Mucosa of gallbladder (tissue), 1 donor: ENCODE data around the gene IQSEC1. TPM values are rescaled to one million over a fixed set of nuclear protein-coding genes. Genes with fewer than 3 reads are reported as not detected.

Source experiments
- DNase-seq: peaks from one replicate; pipeline ENCODE4 v3.0.0-alpha.2; 2020; ENCODE audit warnings: low spot score
- total RNA-seq: library from RNA; stranded (reverse); gene quantifications from one replicate; pipeline ENCODE4 v1.2.1, GENCODE V29; 2021
- donor health status: DM: no; HTN: no; CAD: no.

Gene IQSEC1
- total RNA-seq, 1 donor from 2014 or later = 49.8 TPM

DNA sequence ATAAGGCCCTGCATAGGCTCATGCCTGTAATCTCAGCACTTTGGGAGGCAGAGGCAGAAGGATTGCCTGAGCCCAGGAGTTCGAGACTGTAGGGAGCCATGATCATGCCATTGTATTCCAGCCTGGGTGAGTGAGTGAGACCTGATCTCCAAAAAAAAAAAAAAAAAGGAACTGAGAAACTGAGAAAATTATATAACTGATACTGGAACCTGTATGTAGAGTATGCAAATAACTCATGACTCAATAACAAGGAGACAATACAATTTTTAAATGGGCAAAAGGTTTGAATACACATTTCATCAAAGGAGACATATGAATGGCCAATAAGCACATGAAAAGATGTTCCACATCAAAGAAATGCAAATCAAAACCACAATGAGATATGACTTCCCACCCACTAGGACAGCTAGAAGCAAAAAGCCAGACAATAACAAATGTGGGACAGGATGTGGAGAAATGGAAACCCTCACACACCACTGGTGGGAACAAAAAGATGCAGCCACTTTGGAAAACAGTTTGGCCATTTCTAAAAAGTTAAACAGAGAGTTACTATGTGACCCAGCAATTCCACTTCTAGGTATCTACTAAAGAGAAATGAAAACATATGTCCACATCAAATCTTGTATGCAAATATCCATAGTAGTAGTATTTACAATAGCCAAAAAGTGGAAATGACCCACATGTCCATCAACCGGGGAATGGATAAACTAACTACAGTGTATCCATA, 70.7 kb downstream of the IQSEC1 start:
- DNase-seq = no peak

DNA sequence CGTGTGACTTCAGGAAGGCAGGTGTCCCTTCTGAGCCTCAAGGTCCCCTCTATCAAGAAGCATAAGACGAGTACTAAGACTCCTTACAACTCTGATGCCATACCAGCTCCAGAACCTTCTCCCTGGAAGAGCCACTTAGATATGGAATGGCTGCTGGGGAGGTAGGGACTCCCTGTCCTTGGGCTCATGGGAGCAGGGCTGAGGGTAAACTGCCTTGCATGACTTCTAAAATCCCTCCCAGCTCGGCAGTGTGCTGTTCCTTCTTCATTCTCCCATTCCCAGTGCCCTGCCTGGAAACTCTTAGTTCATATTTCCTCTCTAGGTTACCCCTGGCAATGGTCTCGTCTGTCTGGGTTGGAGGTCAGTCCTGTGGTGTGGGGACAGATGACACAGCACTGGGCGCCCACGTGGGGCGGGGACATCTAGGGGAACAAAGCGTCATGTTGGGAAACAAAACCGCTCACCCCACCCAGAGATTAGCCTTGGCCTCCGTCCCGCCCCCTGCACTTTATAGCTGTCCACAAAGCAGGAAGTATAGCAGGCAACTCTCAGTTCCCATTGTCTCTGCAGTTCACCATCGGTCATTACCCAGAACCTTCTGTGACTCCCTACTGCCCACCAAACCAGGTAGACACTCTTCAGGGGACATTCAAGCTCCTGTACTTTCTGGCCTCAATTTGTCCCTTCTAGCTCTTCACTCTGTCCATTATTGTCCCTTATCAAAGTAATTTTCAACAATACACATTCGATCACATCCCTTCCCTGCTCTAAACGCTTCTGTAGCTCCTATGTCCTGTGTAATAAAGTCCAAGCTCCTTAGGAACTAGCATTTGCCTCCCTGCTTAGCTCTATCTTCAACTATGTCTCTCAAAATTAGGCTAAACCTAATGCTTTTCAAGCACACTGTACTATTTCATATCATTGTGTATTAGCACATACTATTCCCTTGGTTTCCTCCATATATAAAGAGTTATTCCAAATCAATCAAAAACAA, 73.8 kb downstream of the IQSEC1 start:
- peak; percentile 83 for DNase-seq

DNA sequence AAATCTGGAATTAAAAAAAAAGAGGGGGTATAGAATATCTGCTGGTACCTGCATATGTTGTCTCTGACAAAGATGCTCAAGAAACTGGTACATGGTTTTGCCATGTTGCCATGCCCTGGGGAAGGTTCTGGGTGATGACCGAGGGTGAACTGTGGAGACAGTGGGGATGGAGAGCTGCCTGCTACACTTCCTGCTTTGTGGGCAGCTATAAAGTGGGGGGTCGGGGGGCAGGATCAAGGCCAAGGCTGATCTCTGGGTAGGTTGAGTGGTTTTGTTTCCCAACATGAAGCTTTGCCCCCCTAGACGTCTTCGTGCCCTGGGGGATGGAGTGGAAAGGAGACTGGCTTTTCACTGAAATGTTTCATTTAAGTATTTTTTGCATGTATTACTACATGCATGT, 74.6 kb downstream of the IQSEC1 start:
- DNase-seq = no peak

GRCh38 chr3:12997387-12997786, 75.8 kb downstream of the IQSEC1 start:
- DNase-seq = no peak

- DNase-seq = no peak
Observed at GRCh38 chr3:12996181-12996506, 77.1 kb downstream of the IQSEC1 start.

GRCh38 chr3:12995389-12996180, 77.6 kb downstream of the IQSEC1 start:
- no peak for DNase-seq

GRCh38 chr3:12994607-12995388, 78.4 kb downstream of the IQSEC1 start:
- DNase-seq = peak; percentile 89

- DNase-seq = no peak
Observed at GRCh38 chr3:12994357-12994606, 78.9 kb downstream of the IQSEC1 start.

GRCh38 chr3:12993517-12994356, 79.5 kb downstream of the IQSEC1 start:
- no peak for DNase-seq

- no peak for DNase-seq
Observed at GRCh38 chr3:12992629-12993516, 80.4 kb downstream of the IQSEC1 start.

GRCh38 chr3:12991861-12992281, 81.4 kb downstream of the IQSEC1 start:
- DNase-seq = no peak

DNA sequence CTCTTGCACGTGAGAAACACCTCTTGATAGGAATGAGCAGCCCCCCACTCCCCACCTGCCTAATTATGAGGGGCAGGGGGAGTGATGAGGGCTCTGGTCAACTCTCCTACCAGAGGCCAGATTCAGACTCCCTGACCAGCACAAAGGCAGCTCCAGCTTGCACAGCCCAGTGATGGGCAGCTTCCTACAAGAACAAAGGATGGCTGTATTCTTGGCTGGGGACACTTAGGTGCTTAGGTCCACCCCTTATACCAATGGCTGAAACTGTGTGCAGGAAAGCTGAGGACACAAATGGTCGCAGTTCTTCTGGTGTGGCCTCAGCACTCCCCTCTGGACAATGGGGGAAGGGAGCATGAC, 81.8 kb downstream of the IQSEC1 start:
- no peak for DNase-seq

DNA sequence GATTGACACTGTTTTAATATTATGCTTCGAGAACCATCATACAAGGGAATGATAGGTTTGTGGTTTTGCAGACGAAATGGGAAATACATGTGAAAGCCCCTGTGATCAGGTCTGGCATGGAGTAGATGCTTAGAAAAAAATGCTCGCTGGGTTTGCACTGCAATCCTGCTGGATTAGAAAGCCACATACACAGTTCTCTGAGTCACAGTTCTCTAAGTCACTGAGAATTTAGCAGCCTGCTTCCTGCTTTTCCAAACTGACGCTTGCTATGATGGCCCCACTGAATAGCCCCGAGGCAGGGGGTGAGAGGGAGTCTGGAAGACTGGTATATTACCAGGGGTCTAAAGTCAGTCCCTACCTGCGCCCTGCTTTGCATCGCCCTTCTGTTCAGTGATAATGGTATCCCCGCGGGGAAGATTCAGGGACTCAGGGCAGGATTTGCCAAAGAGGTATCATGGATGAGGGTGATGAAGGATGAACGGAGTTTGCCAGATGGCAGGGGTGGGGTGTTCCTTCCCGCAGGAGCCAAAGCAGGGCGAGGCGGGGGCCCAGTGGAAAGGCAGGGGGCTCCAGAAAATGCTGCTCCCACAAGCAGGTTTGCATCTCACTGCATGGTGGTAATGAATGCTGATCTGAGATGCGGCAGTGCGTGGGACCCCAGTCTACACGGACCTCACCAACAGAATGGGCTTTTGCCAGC, 82.3 kb downstream of the IQSEC1 start:
- no peak for DNase-seq

DNA sequence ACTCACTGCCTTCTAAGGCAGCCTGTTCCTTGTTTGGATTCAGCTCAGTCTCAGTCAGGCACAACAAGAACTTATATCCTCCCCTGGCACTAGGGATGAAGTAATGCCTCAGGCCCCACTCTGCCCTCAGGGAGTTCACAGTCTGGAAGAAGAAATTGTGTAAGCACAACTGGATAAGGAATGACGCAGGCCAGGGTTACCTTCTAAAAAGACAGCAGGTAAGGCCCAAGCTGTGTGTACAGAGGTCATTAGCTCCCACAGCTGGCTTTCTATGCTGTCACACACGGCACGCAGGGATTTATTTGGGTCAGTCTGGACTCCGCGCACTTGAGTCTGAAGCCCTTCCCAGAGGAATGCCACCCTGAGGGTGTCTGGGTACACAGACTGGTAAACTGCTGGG, 82.9 kb downstream of the IQSEC1 start:
- DNase-seq = no peak

DNA sequence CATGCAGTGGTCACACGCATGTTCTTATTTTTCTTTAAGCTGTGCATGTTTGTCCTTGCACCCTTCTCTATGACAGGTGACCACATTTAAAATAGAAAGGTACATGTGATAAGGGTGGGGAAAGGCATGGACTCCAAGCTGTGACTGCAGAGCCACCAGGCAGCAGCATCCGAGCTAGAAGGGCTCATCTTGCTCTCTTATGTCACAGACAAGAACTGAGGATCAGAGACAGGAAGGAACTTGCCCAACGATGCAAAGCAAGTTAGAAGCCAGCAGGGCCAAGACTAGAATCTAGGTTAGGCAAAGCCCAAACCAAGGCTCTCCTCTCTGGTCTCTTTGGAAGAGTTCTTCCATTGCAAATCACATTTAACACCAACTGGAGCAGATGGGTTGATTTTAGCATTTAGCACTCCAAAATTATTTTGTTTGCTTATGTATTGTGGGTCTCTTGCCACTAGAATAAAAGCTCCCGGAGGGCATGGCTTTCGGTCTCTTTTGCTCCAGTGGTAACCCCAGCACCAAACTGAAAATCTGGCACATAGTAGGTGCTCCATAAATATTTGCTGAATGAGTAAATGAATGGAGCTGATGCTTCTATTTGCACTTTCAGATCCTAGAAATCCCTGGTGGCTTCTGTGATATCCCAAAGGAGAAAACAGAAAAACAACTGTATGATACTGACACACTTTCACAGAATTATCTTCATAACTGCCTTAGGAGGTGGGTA, 84.3 kb downstream of the IQSEC1 start:
- DNase-seq = no peak

DNA sequence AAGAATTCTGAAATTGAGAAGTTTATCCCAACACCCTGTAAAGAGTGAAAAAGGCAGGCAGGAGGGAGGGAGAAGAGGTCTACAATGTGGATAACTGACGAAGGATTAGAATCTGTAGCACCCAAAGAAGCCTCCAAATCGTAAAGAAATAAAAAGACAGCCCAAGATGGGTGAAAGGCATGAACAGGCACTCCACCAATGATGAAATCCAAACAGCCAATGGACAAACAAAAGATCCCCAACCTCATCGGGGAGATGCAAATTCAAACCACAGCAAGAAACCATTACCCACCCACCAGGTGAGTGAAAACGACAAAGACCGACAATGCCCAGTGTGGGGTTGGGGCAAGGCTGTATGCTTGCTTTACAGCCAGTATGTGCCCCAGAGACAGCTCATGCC, 85.6 kb downstream of the IQSEC1 start:
- DNase-seq = no peak

DNA sequence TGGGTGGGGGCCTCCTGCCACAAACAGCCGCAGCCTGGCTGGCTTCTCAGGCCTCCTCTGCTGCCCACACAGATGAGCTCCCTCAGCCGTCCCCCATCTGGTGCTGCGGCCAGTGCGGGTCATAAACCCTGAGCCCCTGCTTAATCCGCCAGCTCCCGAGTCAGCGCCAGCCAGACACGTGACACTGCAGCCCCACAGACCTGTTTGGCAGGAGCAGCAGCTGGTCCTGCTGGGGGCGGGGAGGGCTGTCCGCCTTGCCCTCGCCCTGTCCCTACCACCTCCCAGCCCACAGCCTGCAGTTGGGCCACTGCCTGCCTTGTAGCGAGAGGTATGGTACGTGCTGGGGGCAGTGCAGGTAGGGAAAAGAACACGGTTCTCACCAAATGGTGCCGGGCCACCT, 86.2 kb downstream of the IQSEC1 start:
- DNase-seq = no peak

DNA sequence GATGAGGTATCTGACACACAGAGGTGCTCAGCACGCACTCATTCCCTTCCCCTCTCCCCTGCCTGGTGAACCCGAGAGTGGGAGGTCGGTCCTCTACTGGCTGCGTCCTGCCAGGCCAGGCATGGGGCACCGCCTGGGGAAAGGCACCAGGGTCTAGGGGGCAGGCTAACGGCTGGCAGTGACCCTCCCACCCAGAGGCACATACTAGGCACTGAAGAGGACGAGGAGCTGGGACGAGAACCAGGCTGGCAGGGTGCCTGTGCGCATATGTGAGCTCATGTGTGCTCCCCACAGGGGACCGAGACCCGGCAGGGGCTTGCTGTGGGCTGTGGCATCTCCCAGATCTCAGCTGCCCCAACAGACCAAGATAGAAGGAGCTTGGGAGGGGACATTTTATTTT, 86.7 kb downstream of the IQSEC1 start:
- no peak for DNase-seq

DNA sequence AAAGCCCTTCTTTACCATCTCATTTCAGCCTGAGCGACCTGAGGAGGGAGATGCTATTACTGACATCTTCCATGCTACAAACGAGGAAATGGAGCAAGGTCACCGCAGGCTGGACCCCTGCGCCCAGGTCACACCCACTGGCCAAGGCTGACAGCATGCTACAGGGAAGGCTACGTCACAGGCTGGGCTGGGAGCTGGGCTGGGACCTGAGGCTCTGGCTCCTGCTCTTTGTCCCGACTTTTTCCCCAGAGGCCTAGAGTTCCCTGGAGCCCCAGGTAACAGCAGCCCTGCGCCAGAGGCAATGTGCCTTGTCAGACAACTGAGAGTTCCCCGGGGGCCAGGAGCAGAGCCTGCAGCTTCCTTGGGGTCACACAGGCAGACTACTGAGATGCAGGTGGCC, 87.2 kb downstream of the IQSEC1 start:
- DNase-seq = no peak
